Ascending aorta (tissue), 2 donors: Measurements from ENCODE around the gene PORCN. TPM values are rescaled to one million over a fixed set of nuclear protein-coding genes. Genes with fewer than 3 reads are reported as not detected.

Experiments
- DNase-seq, 2 donors: peaks; one replicate each; pipeline ENCODE4 v3.0.0-alpha.2; 2019; ENCODE audit warnings: low spot score in 2 of 2
- H3K27ac ChIP-seq, 2 donors: fragments of 200-600 bp; sonication (generic); one replicate each; pipeline ENCODE4 v1.5.1; 2016 to 2017; ENCODE audit warnings: mild to moderate bottlenecking in 1 of 2
- H3K27me3 ChIP-seq: fragments of 200-600 bp; sonication (generic); one replicate; pipeline ENCODE4 v1.5.1; 2017
- H3K36me3 ChIP-seq, 2 donors: fragments of 200-600 bp; sonication (generic); one replicate each; pipeline ENCODE4 v1.5.1; 2016
- H3K4me1 ChIP-seq, 2 donors: fragments of 200-600 bp; sonication (generic); one replicate each; pipeline ENCODE4 v1.5.1; 2016 to 2017; ENCODE audit warnings: mild to moderate bottlenecking in 1 of 2
- H3K4me3 ChIP-seq, 2 donors: fragments of 200-600 bp; sonication (generic); one replicate each; pipeline ENCODE4 v1.5.1; 2016 to 2017; ENCODE audit warnings: mild to moderate bottlenecking in 1 of 2
- H3K9me3 ChIP-seq, 2 donors: fragments of 200-600 bp; sonication (generic); one replicate each; pipeline ENCODE4 v1.5.1; 2016
- intact Hi-C: fragments of 100-400 bp; cut with DNase I; formaldehyde crosslinking; loops from one replicate; pipeline ENCODE4 v1.15.1; 2023
- total RNA-seq: library from RNA; depleted of rRNA; stranded (reverse); fragments of >200 nt; gene quantifications from one replicate; pipeline ENCODE4 v1.1.0, GENCODE V29; 2016
- TF ChIP-seq, protein P1 (sequence below), 3 experiments: fragments of 200-600 bp in 2 of 3; fragments of 450-650 bp in 1 of 3; sonication (generic) in 2 of 3; IDR thresholded peaks; one replicate each; pipeline ENCODE4 v1.5.1; 2016 to 2019; ENCODE audit warnings: antibody characterized with exemption in 3 of 3, mild to moderate bottlenecking in 1 of 3, moderate library complexity in 1 of 3

The PORCN gene
- total RNA-seq, 1 donor from 2014 or later = 6.2 TPM

GRCh38 chrX:48476919-48477318 lies 31.9 kb upstream of the PORCN start:
- peak overlapping the region; percentile 66 to 70 for H3K4me3 ChIP-seq
- no peaks in the 10 kb centered on the region for H3K27me3 ChIP-seq
- H3K27ac ChIP-seq = peak overlapping the region; percentile 80 to 88
- no peaks in the 10 kb centered on the region for H3K9me3 ChIP-seq
- peaks cover 0 to 4% of the 10 kb centered on the region in 2 donors for H3K36me3 ChIP-seq
- DNase-seq = no peak
- TF ChIP-seq, protein P1, sequence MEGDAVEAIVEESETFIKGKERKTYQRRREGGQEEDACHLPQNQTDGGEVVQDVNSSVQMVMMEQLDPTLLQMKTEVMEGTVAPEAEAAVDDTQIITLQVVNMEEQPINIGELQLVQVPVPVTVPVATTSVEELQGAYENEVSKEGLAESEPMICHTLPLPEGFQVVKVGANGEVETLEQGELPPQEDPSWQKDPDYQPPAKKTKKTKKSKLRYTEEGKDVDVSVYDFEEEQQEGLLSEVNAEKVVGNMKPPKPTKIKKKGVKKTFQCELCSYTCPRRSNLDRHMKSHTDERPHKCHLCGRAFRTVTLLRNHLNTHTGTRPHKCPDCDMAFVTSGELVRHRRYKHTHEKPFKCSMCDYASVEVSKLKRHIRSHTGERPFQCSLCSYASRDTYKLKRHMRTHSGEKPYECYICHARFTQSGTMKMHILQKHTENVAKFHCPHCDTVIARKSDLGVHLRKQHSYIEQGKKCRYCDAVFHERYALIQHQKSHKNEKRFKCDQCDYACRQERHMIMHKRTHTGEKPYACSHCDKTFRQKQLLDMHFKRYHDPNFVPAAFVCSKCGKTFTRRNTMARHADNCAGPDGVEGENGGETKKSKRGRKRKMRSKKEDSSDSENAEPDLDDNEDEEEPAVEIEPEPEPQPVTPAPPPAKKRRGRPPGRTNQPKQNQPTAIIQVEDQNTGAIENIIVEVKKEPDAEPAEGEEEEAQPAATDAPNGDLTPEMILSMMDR (IDR thresholded peaks at IDR 0.05) = no peak
- H3K4me1 ChIP-seq = no peaks in the 10 kb centered on the region
- intact Hi-C loops = loop anchor here (1.0 to 10.0 kb wide), 6 partner anchors 32 to 1245 kb away; partner anchors contain the start of genes EBP, PORCN, PQBP1 and RBM3

DNA sequence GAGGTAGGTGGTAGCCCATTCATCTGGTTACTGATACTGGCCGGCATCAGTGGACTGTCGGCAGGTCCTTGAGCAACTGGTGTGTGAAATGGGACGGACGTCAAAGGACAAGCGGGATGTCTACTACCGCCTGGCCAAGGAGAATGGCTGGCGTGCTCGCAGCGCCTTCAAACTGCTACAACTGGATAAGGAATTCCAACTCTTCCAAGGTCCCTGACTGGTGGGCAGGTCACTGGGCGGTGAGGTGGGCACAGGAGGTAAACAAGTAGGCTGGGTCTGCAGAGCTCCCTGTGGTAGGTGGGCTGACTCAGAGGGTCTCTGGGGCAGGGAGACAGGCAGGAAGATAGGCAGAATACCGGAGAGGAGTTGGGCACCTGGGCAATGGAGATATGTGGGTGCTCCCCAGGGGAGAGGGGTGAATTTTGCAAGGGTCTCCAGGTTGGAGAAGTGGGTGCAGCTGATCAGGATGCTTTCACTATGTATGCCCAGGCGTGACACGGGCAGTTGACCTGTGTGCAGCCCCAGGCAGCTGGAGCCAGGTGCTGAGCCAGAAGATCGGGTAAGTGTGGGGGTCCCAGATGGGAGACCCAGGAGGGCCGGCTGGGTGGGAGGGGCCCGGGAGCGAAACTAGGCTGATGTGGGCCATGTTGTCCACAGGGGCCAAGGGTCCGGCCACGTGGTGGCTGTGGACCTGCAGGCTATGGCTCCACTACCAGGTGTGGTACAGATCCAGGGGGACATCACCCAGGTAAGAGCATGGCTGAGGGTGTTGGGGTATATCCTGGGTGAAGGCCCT lies 30.6 kb upstream of the PORCN start:
- intact Hi-C loops = loop anchor here (2.0 to 10.0 kb wide), 4 partner anchors 31 to 1246 kb away; partner anchors contain the start of genes EBP, PORCN, PQBP1 and TIMM17B
- Histone ChIP-seq H3K9me3 (no peaks in the 10 kb centered on the region), H3K4me3 (no peak overlapping the region), H3K27me3 (no peaks in the 10 kb centered on the region), H3K4me1 (no peaks in the 10 kb centered on the region), H3K36me3 (peaks cover 3 to 9% of the 10 kb centered on the region in 2 donors), H3K27ac (no peak overlapping the region)
- DNase-seq = no peak
- TF ChIP-seq, protein P1 (IDR thresholded peaks at IDR 0.05) = no peak

- H3K4me3 ChIP-seq = no peak overlapping the region
- no peak for DNase-seq
- no peaks in the 10 kb centered on the region for H3K9me3 ChIP-seq
- no peak overlapping the region for H3K27ac ChIP-seq
- peaks cover 6 to 9% of the 10 kb centered on the region in 2 donors for H3K36me3 ChIP-seq
- H3K27me3 ChIP-seq = no peaks in the 10 kb centered on the region
- H3K4me1 ChIP-seq = no peaks in the 10 kb centered on the region
- intact Hi-C loops = loop anchor here (5.0 to 10.0 kb wide), 3 partner anchors 43 to 1247 kb away; partner anchors contain the start of genes EBP, PQBP1, TIMM17B and USP11
- TF ChIP-seq, protein P1 (IDR thresholded peaks at IDR 0.05) = no peak
Observed at GRCh38 chrX:48478806-48479205, 30.0 kb upstream of the PORCN start.

DNA sequence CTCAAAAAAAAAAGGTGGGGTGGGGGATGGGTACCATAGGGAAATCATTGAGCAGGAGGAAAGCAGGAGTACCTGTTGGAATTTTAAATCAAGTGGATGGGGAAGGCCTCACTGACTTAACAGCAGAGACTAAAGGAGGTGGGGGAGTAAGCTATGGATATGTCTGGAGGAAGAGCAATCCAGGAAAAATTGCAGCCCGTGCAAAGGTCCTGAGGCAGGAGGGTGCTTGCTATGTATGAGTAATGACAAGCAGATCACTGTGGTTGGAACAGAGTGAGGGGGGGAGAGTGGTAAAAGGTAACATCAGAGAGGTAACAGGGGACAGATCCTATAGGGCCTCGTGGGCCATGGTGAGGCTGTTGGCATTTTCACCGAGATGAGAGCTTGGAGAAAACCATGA lies 28.6 kb upstream of the PORCN start:
- no peaks in the 10 kb centered on the region for H3K4me1 ChIP-seq
- no peaks in the 10 kb centered on the region for H3K27me3 ChIP-seq
- intact Hi-C loops = no loop called here
- peaks cover 6 to 9% of the 10 kb centered on the region in 2 donors for H3K36me3 ChIP-seq
- H3K27ac ChIP-seq = no peak overlapping the region
- DNase-seq = no peak
- no peaks in the 10 kb centered on the region for H3K9me3 ChIP-seq
- no peak overlapping the region for H3K4me3 ChIP-seq
- TF ChIP-seq, protein P1 (IDR thresholded peaks at IDR 0.05) = no peak

DNA sequence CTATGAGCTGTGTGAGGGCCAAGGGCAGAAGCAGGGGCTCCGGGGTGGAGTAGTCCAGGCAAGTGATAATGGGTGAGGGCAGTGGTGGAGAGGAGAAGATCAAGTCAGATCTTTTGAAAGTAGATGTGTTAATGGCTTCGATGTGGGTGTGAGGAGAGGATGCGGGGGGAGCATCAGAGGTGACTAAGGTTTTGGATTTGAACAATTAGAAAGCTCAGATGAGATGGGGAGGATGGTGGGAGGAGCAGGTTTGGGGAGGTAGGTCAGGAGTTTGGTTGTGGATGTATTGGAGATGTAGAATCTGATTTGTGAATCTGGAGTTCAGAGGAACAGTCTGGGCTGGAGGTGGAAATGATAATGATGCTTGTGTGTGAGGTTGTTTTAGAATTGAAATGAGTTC lies 28.2 kb upstream of the PORCN start:
- no peaks in the 10 kb centered on the region for H3K27me3 ChIP-seq
- H3K4me3 ChIP-seq = no peak overlapping the region
- H3K9me3 ChIP-seq = no peaks in the 10 kb centered on the region
- H3K36me3 ChIP-seq = peaks cover 6 to 9% of the 10 kb centered on the region in 2 donors
- no peaks in the 10 kb centered on the region for H3K4me1 ChIP-seq
- intact Hi-C loops = no loop called here
- no peak overlapping the region for H3K27ac ChIP-seq
- TF ChIP-seq, protein P1 (IDR thresholded peaks at IDR 0.05) = no peak
- no peak for DNase-seq
